Measurements from ENCODE around the gene GALNT9.

GRCh38 chr12:132179431-132180362 is 149.7 kb downstream of the GALNT9 start:
- TF ChIP-seq CTCF (IDR thresholded peaks at IDR 0.05) (no peak), POLR2A (IDR thresholded peaks at IDR 0.05) (no peak)

Data from right lobe of liver (tissue), 4 donors.